ENCODE measurements around the gene PAPOLA. TPM values are rescaled to one million over a fixed set of nuclear protein-coding genes. Genes with fewer than 3 reads are reported as not detected.

PAPOLA gene
- total RNA-seq, 6 experiments from 2014 or later = 115 to 148 (median 130) TPM

GRCh38 chr14:96579358-96579757 is 77.2 kb downstream of the PAPOLA start:
- no peak for TF ChIP-seq CTCF (IDR thresholded peaks at IDR 0.05)
- Mint-ChIP-seq H3K27ac (no peak overlapping the region), H3K36me3 (ENCODE audit: low read depth) (no peaks in the 10 kb centered on the region), H3K27me3 (ENCODE audit: insufficient read depth) (peaks cover 19% of the 10 kb centered on the region), H3K4me1 (ENCODE audit: low read depth) (peaks cover 9% of the 10 kb centered on the region), H3K9me3 (no peaks in the 10 kb centered on the region), H3K4me3 (no peak overlapping the region)
- DNase-seq = no peak

GRCh38 chr14:96579855-96580254 is 77.7 kb downstream of the PAPOLA start:
- no peak for DNase-seq
- Mint-ChIP-seq H3K27ac (no peak overlapping the region), H3K4me3 (no peak overlapping the region), H3K4me1 (ENCODE audit: low read depth) (peaks cover 4% of the 10 kb centered on the region), H3K9me3 (no peaks in the 10 kb centered on the region), H3K27me3 (ENCODE audit: insufficient read depth) (peaks cover 24% of the 10 kb centered on the region), H3K36me3 (ENCODE audit: low read depth) (no peaks in the 10 kb centered on the region)
- TF ChIP-seq CTCF (IDR thresholded peaks at IDR 0.05) = no peak

- no peak for TF ChIP-seq CTCF (IDR thresholded peaks at IDR 0.05)
- DNase-seq = no peak
- no peak overlapping the region for H3K4me3 Mint-ChIP-seq
- no peaks in the 10 kb centered on the region for H3K9me3 Mint-ChIP-seq
- H3K36me3 Mint-ChIP-seq (ENCODE audit: low read depth) = no peaks in the 10 kb centered on the region
- no peak overlapping the region for H3K27ac Mint-ChIP-seq
- peaks cover 26% of the 10 kb centered on the region for H3K27me3 Mint-ChIP-seq (ENCODE audit: insufficient read depth)
- no peaks in the 10 kb centered on the region for H3K4me1 Mint-ChIP-seq (ENCODE audit: low read depth)
Observed at GRCh38 chr14:96580566-96580965, 78.4 kb downstream of the PAPOLA start.

- TF ChIP-seq CTCF (IDR thresholded peaks at IDR 0.05) = no peak
- H3K27ac Mint-ChIP-seq = no peak overlapping the region
- no peaks in the 10 kb centered on the region for H3K4me1 Mint-ChIP-seq (ENCODE audit: low read depth)
- DNase-seq = no peak
- no peaks in the 10 kb centered on the region for H3K36me3 Mint-ChIP-seq (ENCODE audit: low read depth)
- H3K4me3 Mint-ChIP-seq = no peak overlapping the region
- H3K9me3 Mint-ChIP-seq = no peaks in the 10 kb centered on the region
- peaks cover 27% of the 10 kb centered on the region for H3K27me3 Mint-ChIP-seq (ENCODE audit: insufficient read depth)
Observed at GRCh38 chr14:96581026-96581425, 78.8 kb downstream of the PAPOLA start.

GRCh38 chr14:96581902-96582301 is 79.7 kb downstream of the PAPOLA start:
- peaks cover 24% of the 10 kb centered on the region for H3K27me3 Mint-ChIP-seq (ENCODE audit: insufficient read depth)
- no peaks in the 10 kb centered on the region for H3K36me3 Mint-ChIP-seq (ENCODE audit: low read depth)
- no peak for TF ChIP-seq CTCF (IDR thresholded peaks at IDR 0.05)
- H3K4me1 Mint-ChIP-seq (ENCODE audit: low read depth) = no peaks in the 10 kb centered on the region
- DNase-seq = no peak
- H3K4me3 Mint-ChIP-seq = no peak overlapping the region
- H3K27ac Mint-ChIP-seq = no peak overlapping the region
- no peaks in the 10 kb centered on the region for H3K9me3 Mint-ChIP-seq

- Mint-ChIP-seq H3K36me3 (ENCODE audit: low read depth) (no peaks in the 10 kb centered on the region), H3K27ac (no peak overlapping the region), H3K9me3 (no peaks in the 10 kb centered on the region), H3K27me3 (ENCODE audit: insufficient read depth) (peaks cover 28% of the 10 kb centered on the region), H3K4me1 (ENCODE audit: low read depth) (no peaks in the 10 kb centered on the region), H3K4me3 (no peak overlapping the region)
- DNase-seq = no peak
- TF ChIP-seq CTCF (IDR thresholded peaks at IDR 0.05) = no peak
Observed at GRCh38 chr14:96582411-96582961, 80.3 kb downstream of the PAPOLA start.
